HepG2 (cell line): Measurements from ENCODE around the gene NRBP1. TPM values are rescaled to one million over a fixed set of nuclear protein-coding genes. Genes with fewer than 3 reads are reported as not detected.

Experiments used
- BCL6 ChIP-seq: IDR thresholded peaks from 2 replicates; pipeline ENCODE4 v1.6.1; 2016; ENCODE audit warnings: missing genetic modification reagents, missing compliant biosample characterization
- BRD4 ChIP-seq: sonication (generic); formaldehyde crosslinking; IDR thresholded peaks from 2 replicates; pipeline ENCODE4 v1.4.0; 2020; ENCODE audit warnings: missing genetic modification reagents
- ETV5 ChIP-seq: IDR thresholded peaks from 2 replicates; pipeline ENCODE4 v1.6.1; 2018; ENCODE audit warnings: missing biosample characterization, missing genetic modification reagents, inconsistent platforms, borderline replicate concordance
- KDM3A ChIP-seq: IDR thresholded peaks from 2 replicates; pipeline ENCODE4 v1.6.1; 2018; ENCODE audit warnings: low read depth, missing compliant biosample characterization
- RAD51 ChIP-seq: fragments of 450-650 bp; IDR thresholded peaks from 2 replicates; pipeline ENCODE4 v1.6.1; 2016; ENCODE audit warnings: borderline replicate concordance
- SOX13 ChIP-seq, 3 experiments: fragments of 450-650 bp in 1 of 3; sonication (generic) in 1 of 3; formaldehyde crosslinking in 1 of 3; IDR thresholded peaks in 2 of 3; conservative IDR thresholded peaks in 1 of 3; 2 replicates each; pipeline versions ENCODE4 v1.5.0 to v1.6.1; 2016 to 2020; ENCODE audit warnings: antibody characterized with exemption in 1 of 3, mild to moderate bottlenecking in 1 of 3, missing compliant biosample characterization in 1 of 3, missing genetic modification reagents in 1 of 3, moderate library complexity in 1 of 3
- SP140L ChIP-seq: sonication (generic); formaldehyde crosslinking; IDR thresholded peaks from 2 replicates; pipeline ENCODE4 v1.4.0; 2020; ENCODE audit warnings: missing genetic modification reagents, borderline replicate concordance
- SP5 ChIP-seq: IDR thresholded peaks from 2 replicates; pipeline ENCODE4 v1.6.1; 2016; ENCODE audit warnings: low read depth, borderline replicate concordance
- TEAD2 ChIP-seq: sonication (generic); formaldehyde crosslinking; IDR thresholded peaks from 2 replicates; pipeline ENCODE4 v1.9.0; 2021; ENCODE audit warnings: missing genetic modification reagents
- TMF1 ChIP-seq: sonication (generic); formaldehyde crosslinking; IDR thresholded peaks from 2 replicates; pipeline ENCODE4 v1.8.1; 2022; ENCODE audit warnings: low read depth, missing genetic modification reagents
- ZNF350 ChIP-seq: sonication (generic); formaldehyde crosslinking; IDR thresholded peaks from 2 replicates; pipeline ENCODE4 v1.4.0; 2020; ENCODE audit warnings: mild to moderate bottlenecking, low read depth, missing genetic modification reagents, borderline replicate concordance
- ZNF607 ChIP-seq: sonication (generic); formaldehyde crosslinking; IDR thresholded peaks from 2 replicates; pipeline ENCODE4 v1.5.1; 2020; ENCODE audit warnings: missing genetic modification reagents, mild to moderate bottlenecking, borderline replicate concordance
- ZNF615 ChIP-seq: sonication (generic); formaldehyde crosslinking; IDR thresholded peaks from 2 replicates; pipeline ENCODE4 v1.5.0; 2020; ENCODE audit warnings: mild to moderate bottlenecking, missing genetic modification reagents, borderline replicate concordance
- ZNF737 ChIP-seq: sonication (generic); formaldehyde crosslinking; IDR thresholded peaks from 2 replicates; pipeline ENCODE4 v1.5.0; 2020; ENCODE audit warnings: missing genetic modification reagents, mild to moderate bottlenecking, borderline replicate concordance
- polyA plus RNA-seq, 8 experiments: library from polyadenylated mRNA; depleted of rRNA in 3 of 8; stranded (reverse) in 7 of 8; unstranded in 1 of 8; fragments of >200 nt; fragmentation: Illumina TruSeq in 4 of 8; extraction: Trizol in 4 of 8; gene quantifications; 2 replicates each; pipeline versions ENCODE4 v1.2.1 to v1.2.3, GENCODE V29; 2011 to 2016; ENCODE audit warnings: low read depth in 4 of 8, missing spikeins in 1 of 8, mixed read lengths in 1 of 8; ENCODE audit not compliant: insufficient read depth in 1 of 8
- total RNA-seq, 5 experiments: library from RNA; depleted of rRNA; stranded (reverse); fragments of >200 nt; fragmentation: Illumina TruSeq; extraction: Trizol; gene quantifications; 2 replicates each; pipeline ENCODE4 v1.2.3, GENCODE V29; 2016; ENCODE audit warnings: low read depth in 1 of 5
- TF ChIP-seq, protein P1 (sequence below): sonication (generic); formaldehyde crosslinking; IDR thresholded peaks from 2 replicates; pipeline ENCODE4 v1.5.1; 2020; ENCODE audit warnings: missing genetic modification reagents, mild to moderate bottlenecking, borderline replicate concordance
- TF ChIP-seq, protein P2 (sequence below): sonication (generic); formaldehyde crosslinking; IDR thresholded peaks from 2 replicates; pipeline ENCODE4 v1.9.0; 2021; ENCODE audit warnings: missing genetic modification reagents, mild to moderate bottlenecking, borderline replicate concordance
- TF ChIP-seq, protein P3 (sequence below): IDR thresholded peaks from 2 replicates; pipeline ENCODE4 v1.6.1; 2016; ENCODE audit warnings: control low read depth
- TF ChIP-seq, protein P4 (sequence below): sonication (generic); formaldehyde crosslinking; IDR thresholded peaks from 2 replicates; pipeline ENCODE4 v1.8.0; 2022; ENCODE audit warnings: mild to moderate bottlenecking, missing genetic modification reagents, moderate library complexity
- TF ChIP-seq, protein P5 (sequence below): sonication (generic); formaldehyde crosslinking; IDR thresholded peaks from 2 replicates; pipeline ENCODE4 v1.4.0; 2020; ENCODE audit warnings: missing genetic modification reagents

Gene NRBP1
- total and polyA plus RNA-seq, 2 of the 13 experiments (the other 11 are each of a cell fraction or from before 2014, with no cell fraction given): 165 to 240 TPM

DNA sequence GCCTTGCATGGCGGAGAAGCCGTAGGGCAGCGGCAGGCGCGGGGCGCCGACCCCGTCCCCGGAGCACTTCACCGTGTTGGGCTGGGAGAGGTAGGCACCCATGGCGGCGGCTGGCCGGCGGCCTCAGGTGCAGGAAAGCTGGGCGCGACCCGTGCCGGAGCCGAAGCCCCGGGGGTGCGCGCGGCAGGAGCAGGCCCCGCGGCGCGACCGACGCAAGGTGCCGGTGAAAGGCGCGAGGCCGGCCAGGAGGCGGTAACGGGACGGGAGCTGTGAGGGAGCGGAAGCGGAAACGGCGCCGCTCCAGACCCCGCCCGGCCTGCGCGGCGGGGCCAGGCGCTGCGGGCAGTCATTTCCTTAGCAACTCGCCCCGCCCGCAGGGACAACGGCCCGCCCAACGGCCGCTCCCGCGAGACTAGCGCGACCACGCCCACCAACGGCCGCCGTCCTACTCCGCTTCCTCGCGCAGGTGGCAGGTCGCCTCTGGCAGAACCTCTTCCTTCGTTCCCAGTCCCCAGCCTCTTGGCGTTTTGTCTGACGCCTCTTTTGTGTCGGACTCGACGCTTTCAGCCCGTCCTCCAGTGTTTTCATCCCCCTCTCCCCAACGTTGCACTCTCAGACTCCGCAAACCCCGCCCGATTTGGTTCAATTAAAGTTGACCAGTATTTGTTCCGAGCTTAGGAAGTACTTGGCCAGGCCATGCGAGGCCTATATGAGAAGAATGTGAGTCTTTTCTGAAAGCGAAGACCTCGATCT lies 18.9 kb upstream of the NRBP1 start, which contains the start of gene PPM1G (continued):
- TF ChIP-seq, protein P1, sequence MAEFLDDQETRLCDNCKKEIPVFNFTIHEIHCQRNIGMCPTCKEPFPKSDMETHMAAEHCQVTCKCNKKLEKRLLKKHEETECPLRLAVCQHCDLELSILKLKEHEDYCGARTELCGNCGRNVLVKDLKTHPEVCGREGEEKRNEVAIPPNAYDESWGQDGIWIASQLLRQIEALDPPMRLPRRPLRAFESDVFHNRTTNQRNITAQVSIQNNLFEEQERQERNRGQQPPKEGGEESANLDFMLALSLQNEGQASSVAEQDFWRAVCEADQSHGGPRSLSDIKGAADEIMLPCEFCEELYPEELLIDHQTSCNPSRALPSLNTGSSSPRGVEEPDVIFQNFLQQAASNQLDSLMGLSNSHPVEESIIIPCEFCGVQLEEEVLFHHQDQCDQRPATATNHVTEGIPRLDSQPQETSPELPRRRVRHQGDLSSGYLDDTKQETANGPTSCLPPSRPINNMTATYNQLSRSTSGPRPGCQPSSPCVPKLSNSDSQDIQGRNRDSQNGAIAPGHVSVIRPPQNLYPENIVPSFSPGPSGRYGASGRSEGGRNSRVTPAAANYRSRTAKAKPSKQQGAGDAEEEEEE: 0 out of 2 replicates have a peak, but pooled peaks have one; percentile 54
- TF ChIP-seq SP5 (CRISPR knock-in tag) (peak; percentile 96), SOX13 (IDR thresholded peaks at IDR 0.05) (no peak), SOX13 (CRISPR knock-in tag; conservative IDR thresholded peaks at IDR 0.05 in 1 of 2, IDR thresholded peaks at IDR 0.05 in 1 of 2) (peak in 1 of 2 experiments; percentile 45; a peak in 1 of 4 replicates), ZNF607 (CRISPR knock-in tag) (peak; percentile 94), SP140L (CRISPR knock-in tag) (no peak), BCL6 (CRISPR knock-in tag) (peak; percentile 40; the same call in 1 of the 2 replicates), KDM3A (CRISPR knock-in tag) (peak; percentile 71; the same call in 1 of the 2 replicates), TMF1 (CRISPR knock-in tag) (peak; percentile 93), ZNF350 (CRISPR knock-in tag) (peak; percentile 73; the same call in 1 of the 2 replicates), ETV5 (CRISPR knock-in tag) (peak; percentile 74), ZNF615 (CRISPR knock-in tag) (no peak; the same call in 1 of the 2 replicates), RAD51 (no peak), ZNF737 (no peak), BRD4 (peak; percentile 96), TEAD2 (CRISPR knock-in tag) (peak; percentile 90; the same call in 1 of the 2 replicates)
- TF ChIP-seq, protein P2, sequence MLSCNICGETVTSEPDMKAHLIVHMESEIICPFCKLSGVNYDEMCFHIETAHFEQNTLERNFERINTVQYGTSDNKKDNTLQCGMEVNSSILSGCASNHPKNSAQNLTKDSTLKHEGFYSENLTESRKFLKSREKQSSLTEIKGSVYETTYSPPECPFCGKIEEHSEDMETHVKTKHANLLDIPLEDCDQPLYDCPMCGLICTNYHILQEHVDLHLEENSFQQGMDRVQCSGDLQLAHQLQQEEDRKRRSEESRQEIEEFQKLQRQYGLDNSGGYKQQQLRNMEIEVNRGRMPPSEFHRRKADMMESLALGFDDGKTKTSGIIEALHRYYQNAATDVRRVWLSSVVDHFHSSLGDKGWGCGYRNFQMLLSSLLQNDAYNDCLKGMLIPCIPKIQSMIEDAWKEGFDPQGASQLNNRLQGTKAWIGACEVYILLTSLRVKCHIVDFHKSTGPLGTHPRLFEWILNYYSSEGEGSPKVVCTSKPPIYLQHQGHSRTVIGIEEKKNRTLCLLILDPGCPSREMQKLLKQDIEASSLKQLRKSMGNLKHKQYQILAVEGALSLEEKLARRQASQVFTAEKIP: no peak
- TF ChIP-seq, protein P3, sequence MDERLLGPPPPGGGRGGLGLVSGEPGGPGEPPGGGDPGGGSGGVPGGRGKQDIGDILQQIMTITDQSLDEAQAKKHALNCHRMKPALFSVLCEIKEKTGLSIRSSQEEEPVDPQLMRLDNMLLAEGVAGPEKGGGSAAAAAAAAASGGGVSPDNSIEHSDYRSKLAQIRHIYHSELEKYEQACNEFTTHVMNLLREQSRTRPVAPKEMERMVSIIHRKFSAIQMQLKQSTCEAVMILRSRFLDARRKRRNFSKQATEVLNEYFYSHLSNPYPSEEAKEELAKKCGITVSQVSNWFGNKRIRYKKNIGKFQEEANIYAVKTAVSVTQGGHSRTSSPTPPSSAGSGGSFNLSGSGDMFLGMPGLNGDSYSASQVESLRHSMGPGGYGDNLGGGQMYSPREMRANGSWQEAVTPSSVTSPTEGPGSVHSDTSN (CRISPR knock-in tag): no peak
- TF ChIP-seq, protein P4, sequence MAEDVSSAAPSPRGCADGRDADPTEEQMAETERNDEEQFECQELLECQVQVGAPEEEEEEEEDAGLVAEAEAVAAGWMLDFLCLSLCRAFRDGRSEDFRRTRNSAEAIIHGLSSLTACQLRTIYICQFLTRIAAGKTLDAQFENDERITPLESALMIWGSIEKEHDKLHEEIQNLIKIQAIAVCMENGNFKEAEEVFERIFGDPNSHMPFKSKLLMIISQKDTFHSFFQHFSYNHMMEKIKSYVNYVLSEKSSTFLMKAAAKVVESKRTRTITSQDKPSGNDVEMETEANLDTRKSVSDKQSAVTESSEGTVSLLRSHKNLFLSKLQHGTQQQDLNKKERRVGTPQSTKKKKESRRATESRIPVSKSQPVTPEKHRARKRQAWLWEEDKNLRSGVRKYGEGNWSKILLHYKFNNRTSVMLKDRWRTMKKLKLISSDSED: no peak; the same call in 1 of the 2 replicates
- TF ChIP-seq, protein P5, sequence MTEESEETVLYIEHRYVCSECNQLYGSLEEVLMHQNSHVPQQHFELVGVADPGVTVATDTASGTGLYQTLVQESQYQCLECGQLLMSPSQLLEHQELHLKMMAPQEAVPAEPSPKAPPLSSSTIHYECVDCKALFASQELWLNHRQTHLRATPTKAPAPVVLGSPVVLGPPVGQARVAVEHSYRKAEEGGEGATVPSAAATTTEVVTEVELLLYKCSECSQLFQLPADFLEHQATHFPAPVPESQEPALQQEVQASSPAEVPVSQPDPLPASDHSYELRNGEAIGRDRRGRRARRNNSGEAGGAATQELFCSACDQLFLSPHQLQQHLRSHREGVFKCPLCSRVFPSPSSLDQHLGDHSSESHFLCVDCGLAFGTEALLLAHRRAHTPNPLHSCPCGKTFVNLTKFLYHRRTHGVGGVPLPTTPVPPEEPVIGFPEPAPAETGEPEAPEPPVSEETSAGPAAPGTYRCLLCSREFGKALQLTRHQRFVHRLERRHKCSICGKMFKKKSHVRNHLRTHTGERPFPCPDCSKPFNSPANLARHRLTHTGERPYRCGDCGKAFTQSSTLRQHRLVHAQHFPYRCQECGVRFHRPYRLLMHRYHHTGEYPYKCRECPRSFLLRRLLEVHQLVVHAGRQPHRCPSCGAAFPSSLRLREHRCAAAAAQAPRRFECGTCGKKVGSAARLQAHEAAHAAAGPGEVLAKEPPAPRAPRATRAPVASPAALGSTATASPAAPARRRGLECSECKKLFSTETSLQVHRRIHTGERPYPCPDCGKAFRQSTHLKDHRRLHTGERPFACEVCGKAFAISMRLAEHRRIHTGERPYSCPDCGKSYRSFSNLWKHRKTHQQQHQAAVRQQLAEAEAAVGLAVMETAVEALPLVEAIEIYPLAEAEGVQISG (CRISPR knock-in tag): peak; percentile 94
